Measurements from ENCODE around the gene MYL12B. TPM values are rescaled to one million over a fixed set of nuclear protein-coding genes. Genes with fewer than 3 reads are reported as not detected.

Gene MYL12B
- total RNA-seq, 1 donor from 2014 or later: 433 TPM

- Histone ChIP-seq H4K20me1 (ENCODE audit: insufficient read depth, low read length) (no peaks in the 10 kb centered on the region), H3K27me3 (ENCODE audit: insufficient read depth, low read length) (no peaks in the 10 kb centered on the region), H2AFZ (ENCODE audit: low read depth, low read length) (no peak overlapping the region), H3K27ac (ENCODE audit: low read depth, low read length) (no peak overlapping the region), H3K9me3 (ENCODE audit: insufficient read depth, low read depth, low read length) (no peaks in the 10 kb centered on the region), H3K4me2 (ENCODE audit: low read length) (no peak overlapping the region), H3K79me2 (ENCODE audit: insufficient read depth, low read length) (no peaks in the 10 kb centered on the region), H3K36me3 (ENCODE audit: insufficient read depth, low read length) (no peaks in the 10 kb centered on the region), H3K4me1 (ENCODE audit: insufficient read depth, low read length) (peaks cover 2% of the 10 kb centered on the region), H3K4me3 (ENCODE audit: insufficient read depth, low read depth, low read length) (no peak overlapping the region), H3K9ac (ENCODE audit: low read length) (no peak overlapping the region)
- DNase-seq (ENCODE audit: low read depth) (no peak), FAIRE-seq (no peak)
- Mint-ChIP-seq H3K4me3 (ENCODE audit: unreplicated experiment) (no peak overlapping the region), H3K27me3 (ENCODE audit: low read depth, unreplicated experiment) (peaks cover 6% of the 10 kb centered on the region), H3K27ac (ENCODE audit: unreplicated experiment) (no peak overlapping the region), H3K9me3 (ENCODE audit: unreplicated experiment) (no peaks in the 10 kb centered on the region), H3K4me1 (ENCODE audit: low read depth, unreplicated experiment) (peaks cover 4% of the 10 kb centered on the region), H3K36me3 (ENCODE audit: low read depth, unreplicated experiment) (peaks cover 3% of the 10 kb centered on the region)
- TF ChIP-seq CTCF (IDR thresholded peaks at IDR 0.05; ENCODE audit: insufficient read depth, low read depth, low read length): no peak
- no peak for TF ChIP-seq EZH2 (IDR thresholded peaks at IDR 0.05; ENCODE audit: insufficient read depth, low read length)
Measured at GRCh38 chr18:3221496-3221895, 40.4 kb upstream of the MYL12B start.

GRCh38 chr18:3223356-3223755 lies 38.6 kb upstream of the MYL12B start:
- no peak overlapping the region for H3K27ac Mint-ChIP-seq (ENCODE audit: unreplicated experiment)
- H3K4me3 Mint-ChIP-seq (ENCODE audit: unreplicated experiment): no peak overlapping the region
- FAIRE-seq (no peak), DNase-seq (ENCODE audit: low read depth) (no peak)
- no peak overlapping the region for H3K9ac ChIP-seq (ENCODE audit: low read length)
- H3K36me3 Mint-ChIP-seq (ENCODE audit: low read depth, unreplicated experiment): peaks cover 2% of the 10 kb centered on the region
- no peaks in the 10 kb centered on the region for H3K9me3 ChIP-seq (ENCODE audit: insufficient read depth, low read depth, low read length)
- H4K20me1 ChIP-seq (ENCODE audit: insufficient read depth, low read length): no peaks in the 10 kb centered on the region
- no peaks in the 10 kb centered on the region for H3K79me2 ChIP-seq (ENCODE audit: insufficient read depth, low read length)
- H3K36me3 ChIP-seq (ENCODE audit: insufficient read depth, low read length): no peaks in the 10 kb centered on the region
- no peak overlapping the region for H3K27ac ChIP-seq (ENCODE audit: low read depth, low read length)
- peaks cover 2% of the 10 kb centered on the region for H3K4me1 Mint-ChIP-seq (ENCODE audit: low read depth, unreplicated experiment)
- no peak for TF ChIP-seq CTCF (IDR thresholded peaks at IDR 0.05; ENCODE audit: insufficient read depth, low read depth, low read length)
- no peak for TF ChIP-seq EZH2 (IDR thresholded peaks at IDR 0.05; ENCODE audit: insufficient read depth, low read length)
- no peaks in the 10 kb centered on the region for H3K9me3 Mint-ChIP-seq (ENCODE audit: unreplicated experiment)
- H3K27me3 ChIP-seq (ENCODE audit: insufficient read depth, low read length): no peaks in the 10 kb centered on the region
- no peak overlapping the region for H3K4me2 ChIP-seq (ENCODE audit: low read length)
- no peak overlapping the region for H3K4me3 ChIP-seq (ENCODE audit: insufficient read depth, low read depth, low read length)
- peaks cover 7% of the 10 kb centered on the region for H3K27me3 Mint-ChIP-seq (ENCODE audit: low read depth, unreplicated experiment)
- H2AFZ ChIP-seq (ENCODE audit: low read depth, low read length): no peak overlapping the region
- no peaks in the 10 kb centered on the region for H3K4me1 ChIP-seq (ENCODE audit: insufficient read depth, low read length)

GRCh38 chr18:3224223-3224622 lies 37.7 kb upstream of the MYL12B start:
- no peaks in the 10 kb centered on the region for H3K9me3 Mint-ChIP-seq (ENCODE audit: unreplicated experiment)
- TF ChIP-seq EZH2 (IDR thresholded peaks at IDR 0.05; ENCODE audit: insufficient read depth, low read length) (no peak), CTCF (IDR thresholded peaks at IDR 0.05; ENCODE audit: insufficient read depth, low read depth, low read length) (no peak)
- no peak overlapping the region for H2AFZ ChIP-seq (ENCODE audit: low read depth, low read length)
- DNase-seq (ENCODE audit: low read depth): no peak
- no peaks in the 10 kb centered on the region for H3K4me1 ChIP-seq (ENCODE audit: insufficient read depth, low read length)
- H3K79me2 ChIP-seq (ENCODE audit: insufficient read depth, low read length): no peaks in the 10 kb centered on the region
- no peak overlapping the region for H3K27ac ChIP-seq (ENCODE audit: low read depth, low read length)
- H3K27ac Mint-ChIP-seq (ENCODE audit: unreplicated experiment): no peak overlapping the region
- H3K27me3 Mint-ChIP-seq (ENCODE audit: low read depth, unreplicated experiment): peaks cover 7% of the 10 kb centered on the region
- H3K36me3 Mint-ChIP-seq (ENCODE audit: low read depth, unreplicated experiment): peaks cover 2% of the 10 kb centered on the region
- H3K36me3 ChIP-seq (ENCODE audit: insufficient read depth, low read length): no peaks in the 10 kb centered on the region
- no peak for FAIRE-seq
- no peak overlapping the region for H3K4me3 ChIP-seq (ENCODE audit: insufficient read depth, low read depth, low read length)
- H3K9ac ChIP-seq (ENCODE audit: low read length): no peak overlapping the region
- H3K4me1 Mint-ChIP-seq (ENCODE audit: low read depth, unreplicated experiment): peaks cover 2% of the 10 kb centered on the region
- no peak overlapping the region for H3K4me3 Mint-ChIP-seq (ENCODE audit: unreplicated experiment)
- no peaks in the 10 kb centered on the region for H4K20me1 ChIP-seq (ENCODE audit: insufficient read depth, low read length)
- no peaks in the 10 kb centered on the region for H3K9me3 ChIP-seq (ENCODE audit: insufficient read depth, low read depth, low read length)
- H3K27me3 ChIP-seq (ENCODE audit: insufficient read depth, low read length): no peaks in the 10 kb centered on the region
- H3K4me2 ChIP-seq (ENCODE audit: low read length): no peak overlapping the region

Measured in astrocyte (in vitro differentiated cells and primary cell).